Fibroblast of peridontal ligament (primary cell): ENCODE measurements around the gene RHOBTB1.

Source experiments
- DNase-seq: peaks from one replicate; pipeline ENCODE4 v3.0.0-alpha.2; 2010; ENCODE audit errors: extremely low read depth

The RHOBTB1 gene

GRCh38 chr10:60964257-60965235, 20.6 kb upstream of the RHOBTB1 start:
- DNase-seq, result peak; percentile 94

- peak; percentile 57 for DNase-seq
These were observed 19.7 kb upstream of the RHOBTB1 start for GRCh38 chr10:60963441-60964256.

GRCh38 chr10:60962946-60963345, 19.0 kb upstream of the RHOBTB1 start:
- peak; percentile 91 for DNase-seq

- DNase-seq, result no peak
These were observed 16.9 kb upstream of the RHOBTB1 start for GRCh38 chr10:60960913-60961312.

GRCh38 chr10:60960031-60960430, 16.0 kb upstream of the RHOBTB1 start:
- DNase-seq, result no peak

GRCh38 chr10:60958892-60959601, 15.1 kb upstream of the RHOBTB1 start:
- peak; percentile 63 for DNase-seq

GRCh38 chr10:60957667-60958221, 13.8 kb upstream of the RHOBTB1 start:
- no peak for DNase-seq

- DNase-seq, result peak; percentile 67
These were observed 12.0 kb upstream of the RHOBTB1 start for GRCh38 chr10:60955957-60956425.

GRCh38 chr10:60955316-60955715, 11.3 kb upstream of the RHOBTB1 start:
- peak; percentile 13 for DNase-seq

GRCh38 chr10:60954035-60954434, 10.1 kb upstream of the RHOBTB1 start:
- no peak for DNase-seq

- DNase-seq, result no peak
These were observed 9.4 kb upstream of the RHOBTB1 start for GRCh38 chr10:60953420-60953819.

GRCh38 chr10:60952846-60953220, 8.8 kb upstream of the RHOBTB1 start:
- no peak for DNase-seq

GRCh38 chr10:60952067-60952845, 8.3 kb upstream of the RHOBTB1 start:
- DNase-seq, result no peak

- no peak for DNase-seq
These were observed 7.3 kb upstream of the RHOBTB1 start for GRCh38 chr10:60951272-60951724.

- DNase-seq, result no peak
These were observed 6.3 kb upstream of the RHOBTB1 start for GRCh38 chr10:60950300-60950699.

GRCh38 chr10:60948851-60949250, 4.9 kb upstream of the RHOBTB1 start:
- no peak for DNase-seq

- DNase-seq, result peak; percentile 12
These were observed 919 bp upstream of the RHOBTB1 start for GRCh38 chr10:60944910-60945297.

- DNase-seq, result peak; percentile 48
These were observed 498 bp downstream of the RHOBTB1 start for GRCh38 chr10:60943316-60944057.

- peak; percentile 51 for DNase-seq
These were observed 1.1 kb downstream of the RHOBTB1 start for GRCh38 chr10:60942788-60943315.
